Measurements from ENCODE around the gene CEP44. TPM values are rescaled to one million over a fixed set of nuclear protein-coding genes. Genes with fewer than 3 reads are reported as not detected.
A peak's percentile ranks its signal among the peaks of the same experiment; 100 is the strongest.
"Not testable (repeated sequence)": the region's sequence is repeated elsewhere in the genome, so short reads cannot be mapped to it uniquely, and the experiment has no call there.

CEP44 gene
- total RNA-seq, 1 donor from 2014 or later = 35.4 TPM

DNA sequence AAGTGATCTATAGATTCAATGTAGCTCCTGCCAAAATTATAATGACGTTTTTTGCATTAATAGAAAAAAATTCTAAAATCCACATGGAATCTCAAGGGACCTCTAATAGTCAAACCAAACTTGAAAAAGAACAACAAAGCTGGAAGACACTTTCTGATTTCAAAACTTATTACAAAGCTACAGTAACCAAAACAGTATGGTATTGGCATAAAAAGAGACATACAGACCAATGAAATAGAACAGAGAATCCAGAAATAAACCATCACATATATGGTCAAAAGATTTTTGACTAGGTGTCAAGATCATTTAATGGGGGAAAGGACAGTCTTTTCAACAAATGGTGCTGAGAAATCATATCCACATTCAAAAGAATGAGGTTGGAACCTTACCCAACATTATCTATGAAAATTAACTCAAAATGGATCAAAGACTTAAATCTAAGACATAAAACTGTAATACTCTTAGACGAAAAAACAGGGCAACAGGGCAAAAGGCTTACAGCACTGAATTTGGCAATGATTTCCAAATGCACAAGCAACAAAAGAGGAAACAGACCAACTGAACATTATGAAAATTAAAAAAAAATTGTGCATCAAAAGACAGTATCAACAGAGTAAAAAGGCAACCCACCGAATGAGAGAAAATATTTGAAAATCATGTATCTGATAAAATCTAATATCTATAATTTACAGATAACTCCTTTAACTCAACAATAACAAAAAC, 4.1 kb upstream of the CEP44 start:
- DNase-seq = no peak

- no peak for DNase-seq
These were observed 2.5 kb upstream of the CEP44 start for GRCh38 chr4:174281182-174281737.

GRCh38 chr4:174281901-174282300, 1.8 kb upstream of the CEP44 start:
- DNase-seq = no peak

DNA sequence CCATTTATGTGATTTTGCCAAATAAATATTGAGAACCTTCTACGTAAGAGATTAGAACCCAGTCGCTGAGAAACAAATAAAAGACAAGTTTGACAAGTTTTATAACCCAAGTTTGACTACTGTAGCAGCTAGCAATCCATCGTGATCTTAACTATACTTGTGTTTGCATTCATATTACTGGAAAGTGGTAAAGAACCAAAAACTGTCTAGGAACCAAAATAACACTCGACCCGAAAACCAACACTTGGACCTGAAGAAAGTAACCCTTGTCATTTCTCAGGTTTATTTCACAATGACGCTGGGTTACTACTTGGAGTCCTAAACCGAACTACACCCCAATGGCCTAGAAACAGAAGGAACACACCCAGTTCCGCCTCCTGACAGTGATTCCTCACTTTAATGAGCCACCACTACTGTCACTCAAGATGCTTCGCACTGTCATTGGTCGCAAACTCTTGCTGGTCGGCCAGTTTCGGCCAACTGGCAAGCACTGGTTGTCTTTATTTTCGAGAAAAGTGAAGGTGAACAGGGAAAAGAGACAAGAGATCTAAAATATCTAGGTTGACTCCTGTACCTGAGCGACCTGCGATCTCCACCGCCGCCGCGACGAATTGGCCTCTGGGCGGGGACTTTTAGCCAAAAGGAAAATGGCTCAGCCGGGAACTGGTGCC, 740 bp upstream of the CEP44 start:
- peak; percentile 88 for DNase-seq

GRCh38 chr4:174284487-174284886, 776 bp downstream of the CEP44 start:
- no peak for DNase-seq

- DNase-seq = no peak
These were observed 3.2 kb downstream of the CEP44 start for GRCh38 chr4:174286870-174287269.

- no peak for DNase-seq
These were observed 8.8 kb downstream of the CEP44 start for GRCh38 chr4:174292473-174292872.

DNA sequence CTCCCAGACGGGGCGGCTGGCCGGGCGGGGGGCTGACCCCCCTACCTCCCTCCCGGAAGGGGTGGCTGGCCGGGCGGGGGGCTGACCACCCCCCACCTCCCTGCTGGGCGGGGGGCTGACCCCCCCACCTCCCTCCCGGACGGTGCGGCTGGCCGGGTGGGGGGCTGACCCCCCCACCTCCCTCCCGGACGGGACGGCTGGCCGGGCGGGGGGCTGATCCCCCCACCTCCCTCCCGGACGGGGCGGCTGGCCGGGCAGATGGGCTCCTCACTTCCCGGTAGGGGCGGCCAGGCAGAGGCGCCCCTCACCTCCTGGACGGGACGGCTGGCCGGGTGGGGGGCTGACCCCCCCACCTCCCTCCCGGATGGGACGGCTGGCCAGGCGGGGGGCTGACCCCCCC, 10.9 kb downstream of the CEP44 start:
- not testable (repeated sequence) for DNase-seq

- DNase-seq = not testable (repeated sequence)
These were observed 11.4 kb downstream of the CEP44 start for GRCh38 chr4:174295142-174295541.

DNA sequence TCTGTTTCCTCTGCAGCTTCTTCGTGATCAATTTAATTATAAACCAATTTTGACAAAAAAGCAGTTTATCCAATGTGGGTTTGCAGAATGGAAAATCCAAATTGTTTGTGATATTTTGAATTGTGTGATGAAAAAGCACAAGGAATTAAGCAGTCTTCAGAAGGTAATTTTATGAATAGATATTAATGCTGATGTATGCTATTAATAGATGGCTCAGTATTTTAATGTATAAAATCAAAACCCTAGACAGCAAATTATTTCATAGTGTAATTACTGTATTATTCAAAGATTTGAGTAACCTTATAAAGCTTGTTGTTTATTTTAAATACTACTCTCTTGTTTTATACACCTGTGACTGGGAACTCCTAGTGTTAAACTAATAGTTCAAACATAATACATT, 20.0 kb downstream of the CEP44 start:
- DNase-seq = no peak

GRCh38 chr4:174304664-174305063, 21.0 kb downstream of the CEP44 start:
- DNase-seq = no peak

- no peak for DNase-seq
These were observed 22.2 kb downstream of the CEP44 start for GRCh38 chr4:174305961-174306360.

- no peak for DNase-seq
These were observed 24.0 kb downstream of the CEP44 start for GRCh38 chr4:174307694-174308093.

DNA sequence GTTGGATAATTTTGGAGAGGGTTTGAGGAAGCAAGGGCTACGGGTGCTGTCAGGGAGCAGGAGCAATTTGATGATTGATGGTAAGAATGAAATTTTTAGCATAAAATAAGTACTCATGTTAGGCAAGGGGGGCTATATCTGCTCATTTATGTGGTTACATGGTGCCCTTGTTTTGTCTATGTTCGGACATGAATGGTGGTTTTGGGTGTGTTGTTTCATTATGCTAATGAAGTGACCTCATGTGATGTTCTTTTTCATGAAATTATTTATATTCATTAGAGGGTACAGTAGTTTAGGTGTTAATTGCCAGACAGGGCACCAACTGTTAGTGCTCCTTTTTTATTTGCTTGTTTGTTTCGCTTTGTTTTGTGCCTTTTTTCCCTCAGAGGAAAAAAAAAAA, 29.3 kb downstream of the CEP44 start:
- no peak for DNase-seq

DNA sequence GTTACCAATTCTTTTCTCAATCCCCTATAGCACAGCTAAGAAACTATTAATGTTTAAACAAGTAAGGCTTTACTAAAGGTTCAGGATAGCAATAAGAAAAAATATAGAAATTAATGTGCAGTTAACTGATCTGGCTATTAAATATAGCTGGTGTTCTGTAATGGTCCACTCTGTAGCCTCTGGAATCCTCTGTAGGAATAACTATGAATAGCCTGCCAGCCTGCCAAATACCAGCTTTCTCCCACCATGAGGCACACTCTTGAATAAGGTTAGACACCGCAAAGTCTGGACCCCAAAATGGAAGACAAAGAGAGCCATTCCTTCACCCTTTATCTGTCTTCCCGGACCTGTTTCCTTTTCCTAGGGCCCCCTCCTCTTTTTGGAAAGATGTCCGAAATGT, 30.6 kb downstream of the CEP44 start:
- DNase-seq = no peak

GRCh38 chr4:174314770-174315169, 31.1 kb downstream of the CEP44 start:
- no peak for DNase-seq

GRCh38 chr4:174316546-174316945, 32.8 kb downstream of the CEP44 start:
- DNase-seq = no peak

DNA sequence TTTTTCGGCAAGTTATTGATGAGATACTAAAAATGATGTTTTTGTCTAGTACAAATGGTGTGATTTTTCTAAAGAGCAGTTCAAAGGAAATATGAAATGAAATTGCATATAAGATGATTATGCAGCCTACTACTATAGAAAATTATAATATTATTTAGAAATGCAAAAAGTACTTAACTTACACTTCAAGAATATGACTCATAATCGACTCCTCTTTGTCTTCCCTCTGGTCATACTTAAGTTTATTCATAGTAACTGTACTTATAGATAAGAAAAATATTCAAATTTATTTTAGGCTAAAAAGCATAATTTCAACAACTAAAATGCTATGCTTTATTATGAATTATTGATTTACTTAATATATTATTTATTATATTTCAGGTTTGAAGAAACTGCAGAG, 33.2 kb downstream of the CEP44 start:
- no peak for DNase-seq

GRCh38 chr4:174317531-174317930, 33.8 kb downstream of the CEP44 start:
- DNase-seq = no peak

GRCh38 chr4:174318829-174319764, 35.4 kb downstream of the CEP44 start:
- DNase-seq = no peak

GRCh38 chr4:174320494-174321199, 36.9 kb downstream of the CEP44 start:
- DNase-seq = no peak

- DNase-seq = no peak
These were observed 40.5 kb downstream of the CEP44 start for GRCh38 chr4:174324236-174324635.

All from occipital lobe (tissue), 2 donors.